Measurements from ENCODE around the gene ZSWIM6. TPM values are rescaled to one million over a fixed set of nuclear protein-coding genes. Genes with fewer than 3 reads are reported as not detected.

ZSWIM6 gene
- total RNA-seq, 2 experiments from 2014 or later, result 4.4 TPM

- Mint-ChIP-seq H3K36me3 (ENCODE audit: low read depth) (peaks cover 4% of the 10 kb centered on the region), H3K9me3 (no peaks in the 10 kb centered on the region), H3K27ac (no peak overlapping the region), H3K4me1 (ENCODE audit: low read depth) (peaks cover 26% of the 10 kb centered on the region), H3K4me3 (no peak overlapping the region), H3K27me3 (no peaks in the 10 kb centered on the region)
- no peak for DNase-seq
- no peak for TF ChIP-seq CTCF (IDR thresholded peaks at IDR 0.05)
- ChIA-PET POLR2A (no interaction called here), CTCF (interaction anchor here (0.6 to 1.6 kb wide), 5 partner anchors 9 to 190 kb away, joined by 3 to 4 read pairs (median 4); no protein-coding TSS in a partner anchor)
- intact Hi-C loops (cut with micrococcal nuclease), result no loop called here
- no peak for ATAC-seq
Observed at GRCh38 chr5:61468483-61468865, 136.4 kb downstream of the ZSWIM6 start.

DNA sequence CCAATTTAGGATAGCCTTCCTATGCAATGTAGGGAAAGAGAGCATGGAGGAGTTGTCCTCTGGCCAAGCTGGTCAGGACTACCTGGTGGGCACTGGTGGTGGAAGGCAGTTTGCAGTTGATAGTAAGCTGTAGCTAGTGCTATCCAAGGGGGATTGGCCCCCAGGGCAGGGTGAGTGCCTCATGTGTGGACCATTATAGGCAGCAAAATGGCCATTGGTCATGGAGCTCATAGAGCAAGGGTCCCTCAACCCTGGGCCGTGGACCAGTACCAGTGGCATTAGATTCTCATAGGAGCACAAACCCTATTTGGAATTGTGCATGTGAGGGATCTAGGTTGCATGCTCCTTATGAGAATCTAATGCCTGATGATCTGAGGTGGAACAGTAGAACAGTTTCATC lies 139.3 kb downstream of the ZSWIM6 start:
- no peak overlapping the region for H3K27ac Mint-ChIP-seq
- no peak for ATAC-seq

GRCh38 chr5:61472172-61472958 lies 140.3 kb downstream of the ZSWIM6 start:
- CTCF ChIA-PET, result no interaction called here
- intact Hi-C loops (cut with micrococcal nuclease), result no loop called here
- peak; percentile 62 for ATAC-seq
- TF ChIP-seq CTCF (IDR thresholded peaks at IDR 0.05), result no peak
- Mint-ChIP-seq H3K27me3 (no peaks in the 10 kb centered on the region), H3K9me3 (no peaks in the 10 kb centered on the region), H3K4me3 (no peak overlapping the region), H3K4me1 (ENCODE audit: low read depth) (peaks cover 28% of the 10 kb centered on the region), H3K27ac (no peak overlapping the region), H3K36me3 (ENCODE audit: low read depth) (peaks cover 9% of the 10 kb centered on the region)
- no peak for DNase-seq
- POLR2A ChIA-PET, result no interaction called here

More for the DNA sequence above, 139.3 kb downstream of the ZSWIM6 start:
- H3K4me3 Mint-ChIP-seq, result no peak overlapping the region
- ChIA-PET POLR2A (no interaction called here), CTCF (no interaction called here)
- peaks cover 28% of the 10 kb centered on the region for H3K4me1 Mint-ChIP-seq (ENCODE audit: low read depth)
- H3K36me3 Mint-ChIP-seq (ENCODE audit: low read depth), result peaks cover 9% of the 10 kb centered on the region
- intact Hi-C loops (cut with micrococcal nuclease), result no loop called here
- no peak for TF ChIP-seq CTCF (IDR thresholded peaks at IDR 0.05)
- no peaks in the 10 kb centered on the region for H3K27me3 Mint-ChIP-seq
- DNase-seq, result no peak
- no peaks in the 10 kb centered on the region for H3K9me3 Mint-ChIP-seq

GRCh38 chr5:61474746-61475145 lies 142.7 kb downstream of the ZSWIM6 start:
- Mint-ChIP-seq H3K27ac (no peak overlapping the region), H3K9me3 (no peaks in the 10 kb centered on the region), H3K27me3 (no peaks in the 10 kb centered on the region), H3K36me3 (ENCODE audit: low read depth) (peaks cover 10% of the 10 kb centered on the region), H3K4me1 (ENCODE audit: low read depth) (peaks cover 24% of the 10 kb centered on the region), H3K4me3 (no peak overlapping the region)
- ATAC-seq (no peak), DNase-seq (no peak)
- POLR2A ChIA-PET, result no interaction called here
- intact Hi-C loops (cut with micrococcal nuclease), result no loop called here
- TF ChIP-seq CTCF (IDR thresholded peaks at IDR 0.05), result no peak
- CTCF ChIA-PET, result interaction anchor here (1.4 kb wide), 1 partner anchor 12 kb away, joined by 4 read pairs; no protein-coding TSS in a partner anchor

- no peak overlapping the region for H3K27ac Mint-ChIP-seq
- H3K27me3 Mint-ChIP-seq, result no peaks in the 10 kb centered on the region
- no peak overlapping the region for H3K4me3 Mint-ChIP-seq
- intact Hi-C loops (cut with micrococcal nuclease), result no loop called here
- ATAC-seq, result no peak
- ChIA-PET POLR2A (no interaction called here), CTCF (interaction anchor here (0.6 to 1.1 kb wide), 2 partner anchors 10 to 23 kb away, joined by 3 to 4 read pairs; no protein-coding TSS in a partner anchor)
- peaks cover 7% of the 10 kb centered on the region for H3K36me3 Mint-ChIP-seq (ENCODE audit: low read depth)
- no peaks in the 10 kb centered on the region for H3K9me3 Mint-ChIP-seq
- DNase-seq, result no peak
- no peak for TF ChIP-seq CTCF (IDR thresholded peaks at IDR 0.05)
- H3K4me1 Mint-ChIP-seq (ENCODE audit: low read depth), result peaks cover 3% of the 10 kb centered on the region
Observed at GRCh38 chr5:61477788-61478187, 145.7 kb downstream of the ZSWIM6 start.
